NOMO-1 (cell line): ENCODE data around the gene PPP1R1C.

ENCODE experiments used
- DNase-seq, 2 experiments: peaks; one replicate each; lab custom pipeline; 2025; ENCODE audit not compliant: unreplicated experiment in 2 of 2; lab: John Stamatoyannopoulos, UW

PPP1R1C gene

DNA sequence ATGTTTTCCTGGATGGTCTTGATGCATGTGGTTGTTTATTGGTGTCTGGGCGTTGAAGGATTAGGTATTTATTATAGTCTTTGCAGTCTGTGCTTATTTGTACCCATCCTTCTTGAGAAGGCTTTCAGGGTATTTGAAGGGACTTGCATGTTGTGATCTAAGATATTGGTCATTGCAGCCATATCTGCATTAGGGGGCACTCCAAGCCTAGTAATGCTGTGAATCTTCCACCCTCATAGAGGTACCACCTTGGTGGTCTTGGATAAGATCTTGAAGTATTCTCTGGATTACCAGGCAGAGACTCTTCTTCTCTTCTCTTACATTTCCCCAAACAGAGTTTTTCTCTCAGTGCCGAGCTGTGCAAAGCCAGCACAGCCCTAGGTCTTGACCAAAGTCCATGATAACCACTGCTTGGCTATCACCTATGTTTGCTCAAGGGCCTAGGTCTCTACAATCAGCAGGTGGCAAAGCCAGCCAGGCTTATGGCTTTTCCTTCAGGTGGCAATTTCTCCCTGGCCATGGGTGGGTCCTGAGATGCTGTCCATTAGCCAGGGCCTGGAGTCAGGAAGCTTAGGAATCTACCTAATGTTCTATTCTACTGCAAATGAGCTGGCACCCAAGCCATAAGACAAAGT, 15.4 kb upstream of the PPP1R1C start:
- no peak for DNase-seq

GRCh38 chr2:181971032-181971431, 14.6 kb upstream of the PPP1R1C start:
- DNase-seq: no peak

DNA sequence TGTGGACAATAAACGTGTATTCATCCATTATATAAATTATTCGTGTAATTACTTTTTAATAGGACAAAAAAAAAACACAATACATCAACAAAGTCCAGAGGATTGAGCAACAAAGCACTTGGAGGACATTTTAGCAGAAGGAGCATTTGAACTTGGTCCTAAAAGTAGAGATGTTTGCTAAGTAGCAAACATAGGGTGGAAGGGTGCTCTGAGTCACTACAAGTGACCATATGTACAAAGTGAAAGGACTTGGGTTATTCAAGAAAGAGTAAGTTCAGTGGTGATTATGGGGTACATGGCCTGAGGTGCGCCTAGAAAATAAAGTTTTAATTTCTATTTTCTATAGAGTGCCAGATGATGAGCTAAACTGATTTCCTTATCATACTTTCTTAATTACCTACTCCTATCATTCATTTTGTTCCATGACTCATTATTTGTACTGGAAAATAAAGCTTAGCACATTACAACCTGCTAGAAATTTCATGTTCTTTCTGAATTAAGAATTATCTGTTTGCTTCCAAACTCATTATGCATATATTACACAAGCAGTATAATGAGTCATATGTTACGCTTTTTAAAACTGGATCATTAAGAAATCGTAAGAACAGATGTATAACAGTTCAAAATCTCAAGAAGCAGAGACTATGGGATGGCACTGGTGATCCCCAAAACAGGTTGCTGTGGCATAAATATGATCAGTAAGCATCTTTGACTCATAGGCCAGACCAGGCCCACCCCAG, 13.1 kb upstream of the PPP1R1C start:
- no peak for DNase-seq

- no peak for DNase-seq
These were observed 12.4 kb upstream of the PPP1R1C start for GRCh38 chr2:181973171-181973783.

- DNase-seq: no peak
These were observed 7.8 kb upstream of the PPP1R1C start for GRCh38 chr2:181977661-181978350.

- DNase-seq: no peak
These were observed 7.1 kb upstream of the PPP1R1C start for GRCh38 chr2:181978351-181979150.

DNA sequence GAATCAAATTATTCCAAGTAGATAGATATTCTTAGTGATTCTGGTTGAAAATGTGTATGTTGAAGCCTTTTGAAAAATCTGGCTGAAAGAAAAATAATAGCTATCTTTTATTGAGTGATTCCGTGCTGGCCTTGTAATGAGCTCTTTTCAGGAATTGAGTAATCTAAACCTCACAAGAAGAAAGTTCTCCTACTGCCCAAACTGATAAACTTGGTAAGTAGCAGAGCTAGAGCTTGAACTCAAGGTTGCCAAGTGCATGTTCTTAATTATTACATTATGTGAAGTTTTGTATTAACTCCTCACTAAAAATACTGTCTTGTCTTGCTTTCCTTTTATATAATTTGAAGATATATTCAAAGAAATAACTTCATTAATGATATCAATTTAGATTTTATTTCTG, 1.6 kb upstream of the PPP1R1C start:
- DNase-seq: no peak

- DNase-seq: no peak
These were observed 630 bp upstream of the PPP1R1C start for GRCh38 chr2:181984814-181985631.

DNA sequence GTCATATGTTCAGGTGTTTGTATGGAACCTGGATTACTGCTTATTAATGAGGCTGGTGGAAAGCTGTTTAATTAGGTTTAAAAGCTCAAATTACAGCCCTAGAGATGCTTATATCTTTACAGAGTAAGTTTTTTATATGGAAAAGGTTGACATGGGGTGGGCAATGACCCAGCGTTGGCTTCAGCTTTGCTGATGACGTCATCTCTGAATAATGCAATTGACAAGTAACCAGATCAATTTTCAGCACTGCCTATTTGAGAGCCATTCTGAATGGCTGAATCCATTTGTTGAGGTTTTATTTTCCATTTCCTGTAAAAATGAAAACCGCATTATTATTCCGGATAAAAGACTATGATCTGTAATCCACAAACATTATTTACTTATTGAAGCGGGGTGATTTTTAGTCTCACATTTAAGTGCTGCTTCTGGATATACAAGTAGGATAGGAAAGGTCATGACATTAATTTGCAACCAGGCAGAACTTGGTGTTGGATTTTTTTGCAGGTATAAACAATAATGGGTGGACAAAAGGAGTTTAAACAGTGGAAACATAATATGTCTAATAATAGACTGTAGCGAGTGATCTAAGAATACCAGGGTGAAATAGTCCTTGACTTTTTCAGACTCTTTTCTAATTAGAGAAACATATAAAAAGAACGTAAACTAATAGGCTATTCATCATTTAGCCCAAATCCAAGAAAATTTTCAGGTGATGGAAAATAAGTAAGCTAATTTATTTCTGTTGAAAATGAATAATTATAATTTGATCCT, 2.7 kb downstream of the PPP1R1C start:
- DNase-seq: no peak

DNA sequence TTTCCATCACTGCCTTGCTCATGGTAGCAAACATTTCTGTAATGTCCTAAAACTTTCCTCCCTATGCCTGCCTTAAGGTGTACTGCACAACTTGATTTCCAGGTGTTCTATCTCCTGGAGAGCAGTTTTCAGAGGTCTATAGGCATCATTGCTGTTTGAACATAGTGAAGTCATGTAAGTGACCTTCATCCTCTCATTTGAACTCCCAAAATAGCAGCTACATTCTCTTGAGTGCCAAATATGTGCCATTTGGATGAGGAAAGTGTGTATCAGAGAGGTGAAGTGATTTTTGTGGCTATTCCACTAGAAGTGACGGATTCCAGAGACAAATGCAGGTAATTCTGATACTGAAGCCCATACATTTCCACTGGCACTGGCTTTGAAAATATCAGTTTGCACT, 3.4 kb downstream of the PPP1R1C start:
- no peak for DNase-seq

DNA sequence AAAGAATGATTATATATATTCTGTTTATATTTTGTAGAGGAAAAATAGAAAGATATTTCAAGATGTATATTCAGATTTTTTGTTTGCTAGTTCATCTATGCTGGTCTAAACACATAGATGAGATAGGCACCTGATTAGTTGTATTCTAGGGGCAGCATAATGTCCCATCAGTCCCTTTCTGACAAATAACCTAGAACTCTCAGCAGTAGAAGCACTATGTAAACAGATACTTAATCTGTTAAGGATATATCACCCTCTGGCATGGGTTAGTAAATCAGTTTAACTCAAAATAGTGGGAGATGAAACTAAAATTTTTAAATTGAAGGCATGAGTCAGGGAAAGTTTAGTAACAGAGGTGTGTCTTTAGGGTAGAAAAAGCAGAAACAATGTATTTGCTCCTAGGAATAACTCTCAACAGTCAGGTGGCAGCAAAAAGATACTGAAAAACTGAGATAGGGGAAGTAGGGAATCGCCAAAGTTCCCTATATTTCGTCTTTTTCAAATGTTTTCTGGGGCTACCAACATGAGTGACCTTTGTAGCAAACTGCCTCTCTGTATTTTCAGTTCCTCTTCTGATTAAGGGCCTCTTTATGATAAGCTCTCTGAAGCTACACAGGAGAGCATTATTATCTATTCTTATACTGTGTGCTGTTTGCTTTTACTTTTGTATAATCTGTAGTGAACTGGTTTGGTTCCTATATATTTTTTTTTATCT, 5.7 kb downstream of the PPP1R1C start:
- peak; percentile 85 to 94 for DNase-seq

DNA sequence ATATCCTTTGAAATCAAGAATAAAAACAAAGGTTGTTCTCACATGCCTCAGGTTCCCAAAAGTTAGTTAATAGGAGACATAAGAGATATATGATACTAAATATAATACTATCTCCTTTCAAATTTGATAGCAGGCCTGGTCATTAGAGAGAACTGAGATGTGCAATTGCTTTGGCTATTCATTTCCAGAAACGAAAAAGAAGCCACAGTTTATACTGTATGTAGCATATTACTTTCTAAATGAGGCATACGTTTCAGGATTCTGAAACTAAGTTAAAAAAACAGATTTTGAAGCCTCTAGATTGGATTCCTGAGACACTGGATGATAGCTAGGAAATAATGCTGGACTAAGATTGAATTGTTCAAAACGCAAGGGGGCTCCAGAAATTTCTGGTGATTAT, 7.1 kb downstream of the PPP1R1C start:
- no peak for DNase-seq

DNA sequence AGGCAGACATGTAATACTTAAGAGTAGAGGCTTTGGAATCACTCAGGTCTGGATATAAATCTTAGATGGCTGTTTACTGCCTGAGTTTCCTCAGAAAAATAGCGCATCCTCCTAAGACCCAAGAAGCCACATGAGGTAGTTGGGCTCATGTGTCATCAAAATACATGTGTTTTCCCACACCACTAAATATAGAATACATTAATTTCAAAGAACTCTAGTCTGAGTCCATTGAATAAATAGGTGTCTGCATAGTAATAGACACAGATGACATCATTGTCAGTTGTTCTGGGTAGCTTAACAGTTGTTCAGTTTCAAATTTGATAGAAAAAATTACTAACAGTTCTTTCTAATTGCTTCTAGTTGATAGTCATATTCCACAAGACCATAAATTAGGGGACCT, 9.6 kb downstream of the PPP1R1C start:
- DNase-seq: no peak

DNA sequence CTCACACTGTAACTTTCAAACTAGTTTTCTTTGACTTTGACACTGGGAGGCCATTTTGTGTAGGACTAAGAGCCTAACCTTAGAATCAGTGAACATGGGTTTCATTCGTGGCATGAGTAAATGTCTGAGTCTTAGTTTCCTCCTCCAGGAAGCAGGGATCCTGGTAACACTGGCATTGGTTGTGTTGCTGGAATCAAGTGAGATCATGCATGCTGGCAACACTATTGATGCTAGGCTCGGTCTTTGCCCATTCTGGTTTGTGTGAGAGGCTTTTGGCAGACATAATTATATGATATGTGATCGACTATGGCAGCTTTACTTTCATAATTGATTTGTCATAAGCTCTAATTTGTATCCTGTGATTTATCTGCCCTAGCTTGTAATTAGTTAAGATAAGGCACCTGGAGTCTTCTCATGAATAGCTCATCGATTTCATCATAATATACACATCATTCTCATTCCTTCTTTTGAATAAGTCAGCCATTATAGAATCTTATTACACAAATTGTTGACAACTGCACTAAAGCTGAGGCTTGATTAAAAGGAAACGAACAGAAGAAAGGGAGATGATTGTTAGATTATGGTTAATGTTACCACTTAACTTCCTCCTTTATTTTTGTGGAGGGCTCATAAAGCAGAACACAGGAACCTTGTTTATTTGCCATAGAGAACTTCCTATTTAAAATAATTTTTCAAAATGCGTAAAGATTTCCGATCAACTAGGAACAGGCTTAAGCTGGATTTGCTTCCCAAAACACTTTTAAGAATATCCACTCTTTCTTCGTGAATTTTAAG, 12.6 kb downstream of the PPP1R1C start:
- peak; percentile 23 to 52 for DNase-seq

DNA sequence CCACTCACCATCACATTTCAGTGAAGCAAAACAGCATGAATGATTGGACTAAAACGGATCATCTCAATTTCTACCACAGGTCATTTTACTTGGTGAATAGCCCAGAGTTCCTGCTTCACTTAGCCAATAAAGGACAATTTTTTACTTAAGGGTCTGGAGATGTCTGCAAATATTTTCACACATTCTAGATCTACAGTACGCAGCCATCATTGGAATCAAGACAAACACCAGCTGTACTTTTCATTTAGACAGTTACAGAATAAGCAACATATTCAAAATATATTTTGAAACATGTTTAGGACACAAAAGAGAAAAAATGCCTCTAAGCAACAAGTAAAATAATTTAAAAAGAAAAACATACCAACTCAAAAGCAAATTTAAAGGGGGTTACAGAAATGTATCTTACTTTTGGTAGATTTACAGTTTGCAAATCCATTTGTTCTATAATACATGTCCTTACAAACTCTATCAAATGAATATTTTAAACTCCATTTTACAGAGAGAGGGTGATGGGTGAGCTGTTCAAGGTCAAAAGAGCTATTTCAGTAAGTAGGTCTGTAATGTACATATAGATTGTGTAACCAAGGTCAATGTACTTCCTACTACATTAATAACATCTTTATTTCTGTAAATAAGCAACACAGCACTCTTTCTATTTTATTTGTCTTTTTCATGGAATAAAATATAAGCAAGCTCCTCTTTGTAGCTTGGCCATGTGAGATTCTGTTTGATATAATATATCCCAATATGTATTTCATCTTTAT, 13.4 kb downstream of the PPP1R1C start:
- peak in 1 of 2 experiments; percentile 2 for DNase-seq

- no peak for DNase-seq
These were observed 14.3 kb downstream of the PPP1R1C start for GRCh38 chr2:181999911-182000310.

GRCh38 chr2:182004945-182005520, 19.4 kb downstream of the PPP1R1C start:
- DNase-seq: no peak
